IPS-11a (cell line): ENCODE measurements around the gene PSORS1C2.
"Not testable (repeated sequence)": the region's sequence is repeated elsewhere in the genome, so short reads cannot be mapped to it uniquely, and the experiment has no call there.

Source experiments
- H3K4me3 ChIP-seq: one replicate; pipeline ENCODE4 v1.5.1; 2013; ENCODE audit warnings: low read depth, low read length, control low read depth

The PSORS1C2 gene

GRCh38 chr6:31168606-31169005 is 29.7 kb upstream of the PSORS1C2 start:
- H3K4me3 ChIP-seq, result peak overlapping the region; percentile 77

GRCh38 chr6:31165986-31166385 is 27.1 kb upstream of the PSORS1C2 start:
- no peak overlapping the region for H3K4me3 ChIP-seq

GRCh38 chr6:31165064-31165832 is 26.4 kb upstream of the PSORS1C2 start:
- not testable (repeated sequence) for H3K4me3 ChIP-seq

- H3K4me3 ChIP-seq, result not testable (repeated sequence)
These were observed 25.7 kb upstream of the PSORS1C2 start for GRCh38 chr6:31164475-31165063.

GRCh38 chr6:31163922-31164321 is 25.1 kb upstream of the PSORS1C2 start:
- no peak overlapping the region for H3K4me3 ChIP-seq

GRCh38 chr6:31162463-31163165 is 23.7 kb upstream of the PSORS1C2 start:
- H3K4me3 ChIP-seq, result no peak overlapping the region

- H3K4me3 ChIP-seq, result no peak overlapping the region
These were observed 22.6 kb upstream of the PSORS1C2 start for GRCh38 chr6:31161216-31162126.

GRCh38 chr6:31158863-31159855 is 20.3 kb upstream of the PSORS1C2 start:
- H3K4me3 ChIP-seq, result peak overlapping the region; percentile 66

- H3K4me3 ChIP-seq, result peak within 1 kb of the TSS; percentile 66
These were observed 19.4 kb upstream of the PSORS1C2 start, which contains the start of gene TCF19 for GRCh38 chr6:31158140-31158862. Gene TCF19 (plus strand): TSS chr6:31158589. CDS start chr6:31159470, 881 bp downstream.

GRCh38 chr6:31157513-31158139 is 18.8 kb upstream of the PSORS1C2 start, which contains the start of gene CCHCR1:
Gene CCHCR1 (minus strand): TSS chr6:31157802. CDS start chr6:31157600, 202 bp downstream.
- H3K4me3 ChIP-seq, result peak within 1 kb of the TSS; percentile 66

GRCh38 chr6:31156641-31157040 is 17.8 kb upstream of the PSORS1C2 start:
- no peak overlapping the region for H3K4me3 ChIP-seq

- no peak overlapping the region for H3K4me3 ChIP-seq
These were observed 15.6 kb upstream of the PSORS1C2 start for GRCh38 chr6:31154436-31154835.

GRCh38 chr6:31152781-31153180 is 13.9 kb upstream of the PSORS1C2 start:
- H3K4me3 ChIP-seq, result no peak overlapping the region

GRCh38 chr6:31149827-31150447 is 11.1 kb upstream of the PSORS1C2 start:
- no peak overlapping the region for H3K4me3 ChIP-seq

- no peak overlapping the region for H3K4me3 ChIP-seq
These were observed 6.5 kb upstream of the PSORS1C2 start for GRCh38 chr6:31145386-31145785.

- no peak overlapping the region for H3K4me3 ChIP-seq
These were observed 6.1 kb upstream of the PSORS1C2 start for GRCh38 chr6:31144970-31145340.

- H3K4me3 ChIP-seq, result no peak overlapping the region
These were observed 5.6 kb upstream of the PSORS1C2 start for GRCh38 chr6:31144296-31144969.
